ENCODE data around the gene GCAT. TPM values are rescaled to one million over a fixed set of nuclear protein-coding genes. Genes with fewer than 3 reads are reported as not detected.

The GCAT gene
- total RNA-seq (10 to 100 TPM in 1 of 4 donors, 1 to 10 TPM in 3; 5.1 to 14.1 (median 7.7) TPM), polyA plus RNA-seq (10 to 100 TPM in 2 of 3 donors, 1 to 10 TPM in 1; 6.0 to 12.3 (median 10.2) TPM)

DNA sequence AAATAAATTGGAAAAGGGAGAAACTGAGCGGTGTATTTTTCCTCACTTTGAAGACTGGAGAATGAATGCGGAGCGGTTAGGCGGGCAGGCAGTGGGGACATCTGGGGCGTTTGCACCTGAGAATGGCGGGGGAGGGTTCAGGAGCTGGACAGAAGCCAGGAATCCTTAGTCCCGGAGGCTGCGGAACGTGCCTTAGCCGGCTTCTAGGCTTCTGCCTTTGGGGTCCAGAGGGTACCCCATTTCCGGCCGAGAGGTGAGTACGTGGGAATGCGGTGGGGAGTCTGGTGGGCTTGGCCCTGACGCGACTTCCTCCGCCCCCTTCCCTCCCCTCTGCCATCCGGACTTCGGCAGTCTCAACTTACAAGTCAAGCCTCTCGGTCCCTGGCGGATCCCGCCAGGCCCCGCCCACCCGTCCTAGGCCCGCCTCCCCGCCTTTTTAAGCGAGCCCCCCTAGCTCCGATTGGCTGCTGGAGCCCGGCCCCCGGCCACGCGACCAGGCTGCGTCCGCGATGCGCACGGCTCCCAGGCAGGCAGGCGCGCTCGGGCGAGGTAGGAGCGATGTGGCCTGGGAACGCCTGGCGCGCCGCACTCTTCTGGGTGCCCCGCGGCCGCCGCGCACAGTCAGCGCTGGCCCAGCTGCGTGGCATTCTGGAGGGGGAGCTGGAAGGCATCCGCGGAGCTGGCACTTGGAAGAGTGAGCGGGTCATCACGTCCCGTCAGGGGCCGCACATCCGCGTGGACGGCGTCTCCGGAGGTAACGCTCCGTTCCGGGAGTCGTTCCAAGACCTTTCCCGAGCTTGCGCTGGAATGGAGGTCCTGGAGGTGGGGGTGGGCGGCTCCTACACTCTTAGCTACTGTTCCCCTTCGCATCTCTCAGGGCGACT is at the start of gene GCAT:
TSS of gene GCAT (plus strand) at position 525 of the 884 bp plus-strand sequence. CDS start at position 559, 34 bp downstream.
- TF ChIP-seq POLR2AphosphoS5 (IDR thresholded peaks at IDR 0.05): peak; percentile 63 to 86 (median 80)
- TF ChIP-seq POLR2A (IDR thresholded peaks at IDR 0.05): peak; percentile 58 to 65
- TF ChIP-seq, protein P1, sequence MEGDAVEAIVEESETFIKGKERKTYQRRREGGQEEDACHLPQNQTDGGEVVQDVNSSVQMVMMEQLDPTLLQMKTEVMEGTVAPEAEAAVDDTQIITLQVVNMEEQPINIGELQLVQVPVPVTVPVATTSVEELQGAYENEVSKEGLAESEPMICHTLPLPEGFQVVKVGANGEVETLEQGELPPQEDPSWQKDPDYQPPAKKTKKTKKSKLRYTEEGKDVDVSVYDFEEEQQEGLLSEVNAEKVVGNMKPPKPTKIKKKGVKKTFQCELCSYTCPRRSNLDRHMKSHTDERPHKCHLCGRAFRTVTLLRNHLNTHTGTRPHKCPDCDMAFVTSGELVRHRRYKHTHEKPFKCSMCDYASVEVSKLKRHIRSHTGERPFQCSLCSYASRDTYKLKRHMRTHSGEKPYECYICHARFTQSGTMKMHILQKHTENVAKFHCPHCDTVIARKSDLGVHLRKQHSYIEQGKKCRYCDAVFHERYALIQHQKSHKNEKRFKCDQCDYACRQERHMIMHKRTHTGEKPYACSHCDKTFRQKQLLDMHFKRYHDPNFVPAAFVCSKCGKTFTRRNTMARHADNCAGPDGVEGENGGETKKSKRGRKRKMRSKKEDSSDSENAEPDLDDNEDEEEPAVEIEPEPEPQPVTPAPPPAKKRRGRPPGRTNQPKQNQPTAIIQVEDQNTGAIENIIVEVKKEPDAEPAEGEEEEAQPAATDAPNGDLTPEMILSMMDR (IDR thresholded peaks at IDR 0.05): no peak
- TF ChIP-seq EP300 (IDR thresholded peaks at IDR 0.05): no peak
- intact Hi-C loops (cut with DNase I): loop anchor here (5.0 kb wide), 1 partner anchor 60 kb away; no protein-coding TSS in a partner anchor
- Histone ChIP-seq H3K4me1 (peaks cover 0 to 55% (median 36%) of the 10 kb centered on the region in 4 donors), H3K27me3 (no peaks in the 10 kb centered on the region), H3K36me3 (no peaks in the 10 kb centered on the region), H3K4me3 (peak within 1 kb of the TSS; percentile 57 to 68 (median 64)), H3K27ac (peak within 1 kb of the TSS; percentile 87 to 96 (median 91)), H3K9me3 (no peaks in the 10 kb centered on the region)
- 0% methylated on average over 73 of the region's 73 CpGs for WGBS, 2 donors
- DNase-seq: peak; percentile 98

DNA sequence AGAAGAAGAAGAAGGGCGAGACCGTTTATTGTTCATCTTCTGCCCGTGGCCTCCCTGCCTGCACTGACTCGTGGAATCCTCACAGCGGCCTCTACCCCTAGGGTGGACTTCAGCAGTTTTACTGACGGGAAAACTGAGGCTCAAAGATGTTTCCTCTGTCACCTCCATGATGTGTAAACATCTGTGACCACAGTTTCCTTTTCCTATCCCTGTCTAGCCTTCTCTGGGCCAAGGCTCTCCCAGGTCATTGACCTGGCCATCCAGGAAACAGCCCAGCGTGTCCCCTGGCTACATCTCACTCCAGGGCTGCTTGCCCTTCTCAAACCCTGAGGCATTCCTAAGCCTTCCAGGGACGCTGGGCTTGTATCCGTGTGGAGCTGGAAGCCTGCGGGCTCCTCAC is 49.0 kb upstream of the GCAT start:
- no peak for DNase-seq
- Histone ChIP-seq H3K27ac (no peak overlapping the region), H3K9me3 (no peaks in the 10 kb centered on the region), H3K4me1 (peaks cover 0 to 10% (median 7%) of the 10 kb centered on the region in 4 donors), H3K27me3 (no peaks in the 10 kb centered on the region), H3K4me3 (no peak overlapping the region), H3K36me3 (peaks cover 42 to 88% (median 64%) of the 10 kb centered on the region in 4 donors)
- no peak for TF ChIP-seq EP300 (IDR thresholded peaks at IDR 0.05)
- TF ChIP-seq POLR2AphosphoS5 (IDR thresholded peaks at IDR 0.05): no peak
- TF ChIP-seq, protein P1 (IDR thresholded peaks at IDR 0.05): no peak
- TF ChIP-seq POLR2A (IDR thresholded peaks at IDR 0.05): no peak
- 80 to 83% methylated on average over 10 of the region's 10 CpGs for WGBS, 2 donors
- intact Hi-C loops (cut with DNase I): no loop called here

DNA sequence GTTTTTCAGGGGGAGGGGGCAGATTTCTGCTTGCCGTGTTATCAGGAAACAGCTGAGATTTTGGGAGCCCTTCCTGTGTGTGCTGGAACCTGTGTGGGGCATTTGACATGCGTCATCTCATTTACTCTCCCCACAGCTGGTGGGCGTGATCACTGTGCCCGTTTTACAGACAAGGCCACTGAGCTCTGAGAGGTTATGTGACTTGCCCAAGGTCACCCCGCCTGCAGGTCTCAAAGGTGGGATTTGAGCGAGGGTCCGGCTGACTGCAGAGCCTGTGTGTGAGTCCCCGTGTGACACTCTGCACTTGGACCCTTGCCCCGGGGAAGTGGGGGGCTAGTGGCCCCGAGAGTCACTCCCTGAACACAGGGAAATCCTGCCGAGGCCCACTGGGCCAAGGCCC is 48.5 kb upstream of the GCAT start:
- 89 to 92% methylated on average over 11 of the region's 11 CpGs for WGBS, 2 donors
- Histone ChIP-seq H3K4me3 (no peak overlapping the region), H3K4me1 (peaks cover 0 to 7% (median 5%) of the 10 kb centered on the region in 4 donors), H3K9me3 (no peaks in the 10 kb centered on the region), H3K27me3 (no peaks in the 10 kb centered on the region), H3K36me3 (peaks cover 42 to 91% (median 64%) of the 10 kb centered on the region in 4 donors), H3K27ac (no peak overlapping the region)
- intact Hi-C loops (cut with DNase I): no loop called here
- DNase-seq: no peak
- TF ChIP-seq, protein P1 (IDR thresholded peaks at IDR 0.05): no peak
- no peak for TF ChIP-seq EP300 (IDR thresholded peaks at IDR 0.05)

DNA sequence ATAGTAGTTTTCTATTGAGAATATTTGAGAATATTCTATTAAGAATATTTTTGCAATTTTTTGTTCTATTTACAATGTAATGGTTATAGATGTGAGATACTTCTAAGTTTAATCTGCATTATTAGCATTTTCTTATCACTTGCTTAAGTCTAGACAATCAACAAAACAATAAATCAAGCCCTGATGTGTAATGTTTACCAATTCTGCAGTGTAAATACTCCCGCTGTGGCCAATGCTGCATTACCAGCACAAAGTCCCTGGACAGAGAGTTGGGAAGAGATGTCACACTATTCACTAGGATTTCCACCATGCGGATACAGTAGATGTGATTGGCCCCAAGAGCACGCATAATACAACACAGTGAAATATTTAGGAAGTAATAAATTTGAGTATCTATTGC is 47.6 kb upstream of the GCAT start:
- 73 to 87% methylated on average over 3 of the region's 3 CpGs for WGBS, 2 donors
- intact Hi-C loops (cut with DNase I): no loop called here
- peaks cover 0 to 12% (median 11%) of the 10 kb centered on the region in 4 donors for H3K4me1 ChIP-seq
- peaks cover 40 to 83% (median 60%) of the 10 kb centered on the region in 4 donors for H3K36me3 ChIP-seq
- no peaks in the 10 kb centered on the region for H3K27me3 ChIP-seq
- no peak for TF ChIP-seq EP300 (IDR thresholded peaks at IDR 0.05)
- TF ChIP-seq POLR2A (IDR thresholded peaks at IDR 0.05): no peak
- TF ChIP-seq, protein P1 (IDR thresholded peaks at IDR 0.05): no peak
- TF ChIP-seq POLR2AphosphoS5 (IDR thresholded peaks at IDR 0.05): no peak
- no peak overlapping the region for H3K27ac ChIP-seq
- no peak overlapping the region for H3K4me3 ChIP-seq
- DNase-seq: no peak
- H3K9me3 ChIP-seq: no peaks in the 10 kb centered on the region
